IPS DF 4.7 (cell line): ENCODE measurements around the gene RGL1.
A peak's percentile ranks its signal among the peaks of the same experiment; 100 is the strongest.

ENCODE experiments used
- DNase-seq: peaks from one replicate; pipeline ENCODE4 v3.0.0-alpha.2; 2013; ENCODE audit warnings: low spot score; ENCODE audit errors: extremely low read depth

The RGL1 gene

DNA sequence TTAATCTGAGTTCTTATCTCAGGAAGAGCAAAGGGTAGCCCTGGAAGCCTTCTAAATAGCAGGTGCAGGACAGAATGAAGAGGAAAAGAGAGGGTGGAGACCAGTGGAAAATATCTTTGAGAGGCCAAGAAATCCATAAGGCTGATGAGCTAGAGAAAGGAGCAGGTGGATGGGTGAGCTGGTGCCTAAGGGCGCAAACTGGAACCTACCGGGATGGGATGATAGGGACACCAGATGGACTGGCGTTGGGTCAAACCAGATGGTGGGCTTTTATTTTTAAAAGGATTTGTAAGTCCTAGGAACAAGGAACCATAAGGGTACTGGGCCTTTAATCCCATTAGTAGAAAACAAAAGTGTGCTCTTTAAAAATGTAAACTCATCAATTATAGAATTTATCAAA lies 59.7 kb downstream of the RGL1 start:
- no peak for DNase-seq

DNA sequence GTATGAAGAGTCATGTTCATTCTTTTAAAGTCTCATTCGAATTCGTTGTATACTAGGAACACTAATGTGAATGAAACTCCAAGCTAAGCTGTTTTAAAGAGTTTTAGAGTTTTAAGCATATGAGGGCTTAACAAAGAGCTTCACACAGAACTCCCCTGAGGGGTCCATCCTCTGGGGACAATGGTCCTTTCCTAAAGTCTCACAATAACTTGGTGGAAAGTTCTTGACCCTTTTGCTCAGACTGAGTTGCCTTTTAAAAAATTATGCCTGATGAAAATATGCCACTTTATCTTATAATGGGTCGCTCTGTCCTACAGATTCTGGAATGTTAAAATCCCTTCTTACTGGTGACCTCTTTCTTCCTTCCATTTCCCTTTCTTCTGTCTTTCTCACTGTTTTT lies 64.3 kb downstream of the RGL1 start:
- no peak for DNase-seq

- no peak for DNase-seq
These were observed 64.7 kb downstream of the RGL1 start for GRCh38 chr1:183869664-183870063.

GRCh38 chr1:183870351-183871077 lies 65.6 kb downstream of the RGL1 start:
- no peak for DNase-seq

DNA sequence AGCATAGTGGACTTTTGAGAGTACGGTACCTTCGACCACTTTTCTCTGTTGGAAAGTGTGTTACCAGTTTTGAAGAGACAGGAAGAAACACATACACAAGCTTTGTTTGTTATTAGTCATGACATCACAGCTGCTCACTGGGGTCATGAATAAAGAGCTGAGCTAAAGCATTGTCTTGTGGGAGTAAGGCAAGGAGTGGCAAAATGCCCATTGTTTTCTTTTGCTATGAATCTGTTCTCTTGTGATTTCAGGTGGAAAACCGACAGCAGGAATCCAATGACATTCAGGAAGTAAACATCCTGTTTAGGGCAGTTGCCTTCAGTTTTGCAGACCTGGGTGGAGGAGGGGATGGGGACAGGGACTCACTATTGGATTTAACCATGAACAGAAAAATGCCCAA lies 66.2 kb downstream of the RGL1 start:
- no peak for DNase-seq

DNA sequence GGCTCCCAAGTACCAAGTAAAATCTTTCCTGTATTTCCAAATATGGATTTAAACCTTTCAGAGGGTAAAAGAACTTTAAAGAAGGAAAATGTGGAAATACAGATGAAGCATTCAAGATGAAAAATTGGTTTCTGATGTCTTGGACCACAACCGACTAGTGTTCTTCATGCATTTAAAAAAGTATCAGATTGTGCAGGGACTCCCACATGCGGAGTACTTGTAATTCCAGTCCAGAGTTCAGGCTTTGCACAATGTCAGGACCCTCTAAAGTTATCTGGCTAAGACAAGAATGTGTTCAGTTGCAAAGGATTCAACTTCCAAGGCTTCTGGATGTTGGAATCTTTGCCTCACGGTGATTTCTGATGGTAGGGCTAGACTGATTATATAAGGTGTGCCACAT lies 66.7 kb downstream of the RGL1 start:
- no peak for DNase-seq

DNA sequence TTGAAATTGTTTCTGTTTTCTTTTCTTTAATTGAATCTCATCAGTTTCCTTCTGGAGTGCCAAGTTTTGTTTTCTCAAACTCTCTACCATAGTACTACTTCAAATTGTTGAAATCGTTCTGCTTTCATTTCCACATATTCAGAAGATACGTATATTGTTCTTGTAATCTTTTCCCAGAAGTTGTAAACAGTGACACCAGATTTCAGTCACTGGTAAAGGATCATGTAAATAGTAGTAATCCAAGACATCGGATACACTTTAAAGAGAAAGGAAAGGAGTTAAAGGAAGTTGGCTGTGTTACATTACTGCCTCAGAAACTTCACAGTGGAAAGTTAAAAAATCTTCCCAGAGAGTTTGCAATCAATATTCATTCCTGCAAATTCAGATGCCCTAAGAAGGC lies 67.5 kb downstream of the RGL1 start:
- DNase-seq: no peak

DNA sequence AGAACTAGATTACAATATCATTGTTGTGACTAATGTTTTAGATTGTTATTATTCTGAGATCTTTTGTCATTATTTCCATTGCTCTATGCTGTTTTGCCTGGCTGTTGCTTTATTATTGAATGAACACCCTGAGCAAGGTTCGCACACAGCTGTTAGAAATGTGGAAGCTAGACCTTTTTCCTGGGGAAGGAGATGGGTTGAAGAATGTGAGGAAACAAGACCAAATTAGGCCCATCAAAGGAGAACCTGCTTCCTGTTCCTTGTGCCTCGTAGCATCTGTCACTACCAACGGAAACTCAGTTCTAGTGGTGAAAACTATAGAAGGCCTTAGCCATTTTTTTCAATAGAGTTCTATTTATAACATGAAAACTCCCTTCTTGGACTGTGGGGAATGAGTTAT lies 68.7 kb downstream of the RGL1 start:
- no peak for DNase-seq

DNA sequence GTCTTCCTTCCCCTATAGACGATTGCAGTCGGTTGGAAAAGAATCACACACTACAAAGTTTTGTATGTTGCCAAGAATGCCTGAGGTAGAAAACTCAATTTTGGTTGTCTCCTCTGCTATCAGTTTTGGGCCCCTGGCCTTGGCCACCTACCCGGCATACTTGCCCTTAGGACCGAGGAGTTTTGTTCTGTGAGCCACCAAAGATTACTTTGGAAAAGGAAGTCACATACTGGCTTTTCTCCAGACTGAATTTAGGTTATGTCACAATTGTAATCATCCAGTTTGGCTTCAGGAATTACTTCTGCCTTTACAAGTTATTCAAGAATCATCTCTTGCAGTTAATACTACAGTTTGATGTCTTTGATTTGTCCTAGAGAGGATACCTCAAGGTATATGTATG lies 71.4 kb downstream of the RGL1 start:
- DNase-seq: no peak

- no peak for DNase-seq
These were observed 72.3 kb downstream of the RGL1 start for GRCh38 chr1:183877053-183877720.

- no peak for DNase-seq
These were observed 74.6 kb downstream of the RGL1 start for GRCh38 chr1:183879494-183879893.

DNA sequence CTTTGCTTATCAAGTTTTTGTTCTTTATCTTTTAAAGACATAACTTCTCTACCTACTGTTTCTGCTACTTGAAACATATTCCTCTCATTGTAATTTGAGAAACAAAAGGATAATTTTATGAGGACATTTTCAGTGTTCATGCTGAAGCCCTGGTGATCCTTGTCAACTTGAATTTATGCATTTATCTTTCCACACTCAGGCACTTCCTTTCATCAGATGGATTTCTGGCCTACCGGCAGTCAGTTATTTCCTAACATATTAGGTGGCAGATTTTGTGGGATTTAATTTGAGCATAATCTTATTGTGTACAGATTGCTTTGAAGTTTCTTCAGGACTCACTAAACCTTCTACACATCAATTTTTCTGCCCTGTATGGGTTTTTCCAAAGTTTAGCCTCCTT lies 75.0 kb downstream of the RGL1 start:
- no peak for DNase-seq

- DNase-seq: no peak
These were observed 75.8 kb downstream of the RGL1 start for GRCh38 chr1:183880531-183881243.

GRCh38 chr1:183881387-183882131 lies 76.6 kb downstream of the RGL1 start:
- DNase-seq: peak; percentile 38

DNA sequence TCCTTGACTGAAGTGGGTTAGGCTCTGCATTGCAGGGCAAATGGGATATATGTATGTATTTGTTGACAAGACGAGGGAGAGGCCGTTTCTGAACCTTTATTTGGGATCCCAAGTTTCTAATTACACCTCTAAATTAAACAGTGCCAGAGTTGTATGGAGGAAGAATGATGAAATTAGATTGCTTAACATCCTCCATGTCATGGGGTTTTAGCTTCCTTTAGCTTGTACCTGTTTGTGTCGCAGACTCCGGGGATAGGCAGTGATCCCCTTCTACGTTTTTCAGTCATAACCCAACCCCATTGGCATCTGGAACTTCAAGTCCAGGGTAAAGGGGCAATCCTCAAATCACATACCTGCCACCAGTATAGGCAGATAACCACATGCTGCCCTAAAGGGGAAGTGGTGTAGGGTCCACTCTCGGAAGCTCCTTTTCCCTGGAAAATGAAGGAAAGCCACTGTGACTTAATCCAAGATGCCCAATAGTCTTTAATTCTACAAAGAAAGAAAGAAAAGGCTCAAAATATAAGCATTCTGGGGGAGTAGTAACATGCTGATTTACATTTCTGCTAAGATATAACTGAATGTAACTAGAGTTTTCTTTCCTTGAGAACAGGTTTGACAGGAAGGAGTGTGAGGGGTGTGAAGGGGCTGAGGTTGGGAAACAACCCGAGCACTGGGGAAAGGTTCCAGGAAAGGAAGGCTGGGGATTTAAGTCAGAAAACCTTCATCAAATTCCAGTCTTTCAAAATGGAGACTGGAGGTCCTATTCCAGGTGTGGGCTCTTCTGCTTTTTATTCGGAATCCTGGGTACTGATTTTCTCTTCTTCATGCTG lies 77.6 kb downstream of the RGL1 start:
- no peak for DNase-seq

DNA sequence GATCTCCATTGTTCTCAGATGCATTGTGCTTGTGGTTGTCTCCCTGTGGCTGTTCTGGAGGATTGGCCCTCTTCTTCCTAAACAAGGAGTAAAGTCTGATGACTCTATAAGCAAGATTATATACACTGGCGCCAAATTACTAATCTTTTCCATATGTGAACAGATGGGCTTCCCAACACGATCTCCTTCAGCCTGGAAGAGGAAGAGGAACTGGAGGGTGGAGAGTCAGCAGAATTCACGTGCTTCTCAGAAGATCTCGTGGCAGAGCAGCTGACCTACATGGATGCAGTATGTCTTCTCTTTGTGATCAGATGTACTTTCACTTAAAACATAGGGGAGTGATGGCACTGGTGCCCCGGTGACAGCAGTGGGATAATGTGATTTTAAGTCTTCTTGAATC lies 78.7 kb downstream of the RGL1 start:
- DNase-seq: no peak

DNA sequence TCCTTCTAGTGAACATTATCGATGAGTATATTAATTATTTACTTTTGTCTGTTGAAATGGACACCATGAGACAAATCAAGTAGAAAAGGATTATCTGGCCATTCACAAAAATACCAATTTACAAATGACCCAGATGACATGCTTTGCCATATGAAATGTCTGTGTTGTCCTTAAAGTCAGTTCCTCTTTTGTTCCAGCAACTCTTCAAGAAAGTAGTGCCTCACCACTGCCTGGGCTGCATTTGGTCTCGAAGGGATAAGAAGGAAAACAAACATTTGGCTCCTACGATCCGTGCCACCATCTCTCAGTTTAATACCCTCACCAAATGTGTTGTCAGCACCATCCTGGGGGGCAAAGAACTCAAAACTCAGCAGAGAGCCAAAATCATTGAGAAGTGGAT lies 79.6 kb downstream of the RGL1 start:
- DNase-seq: no peak

DNA sequence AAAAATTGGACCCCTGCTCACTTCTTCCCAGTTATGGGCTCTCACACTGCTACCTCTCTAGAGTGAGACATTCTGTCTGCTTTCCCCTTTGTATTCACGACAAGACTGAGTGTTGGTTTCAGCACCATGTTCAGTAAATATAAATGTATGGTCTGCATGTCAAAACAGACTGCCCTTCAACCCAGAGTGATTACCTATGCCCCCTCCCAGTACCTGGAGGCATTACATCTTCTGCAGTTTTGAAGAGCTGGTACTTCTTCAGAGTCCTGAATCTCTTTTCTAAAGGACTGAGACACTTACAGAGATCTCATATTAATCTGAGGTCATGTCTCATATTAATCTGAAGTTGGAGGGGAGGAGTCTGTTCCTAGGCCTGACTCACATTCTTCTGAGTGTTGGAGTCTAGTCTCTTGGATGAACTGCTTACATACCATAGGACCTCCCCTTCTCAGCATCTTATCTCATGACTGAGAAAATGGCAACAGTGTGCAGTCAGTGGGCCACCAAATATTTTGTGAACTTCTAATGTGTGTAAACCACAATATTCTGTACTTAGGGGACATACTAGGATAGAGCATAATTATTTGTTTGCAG lies 80.3 kb downstream of the RGL1 start:
- DNase-seq: no peak

- DNase-seq: no peak
These were observed 81.3 kb downstream of the RGL1 start for GRCh38 chr1:183886083-183886828.

GRCh38 chr1:183886853-183887252 lies 81.9 kb downstream of the RGL1 start:
- DNase-seq: no peak
